HEK293 (cell line): Measurements from ENCODE around the gene ZNF529.

Experiments used
- GFI1B ChIP-seq: fragments of 450-650 bp; formaldehyde crosslinking; IDR thresholded peaks from 2 replicates; pipeline ENCODE4 v1.5.1; 2016; ENCODE audit warnings: missing biosample characterization, missing genetic modification characterization
- HOXD13 ChIP-seq: sonication (generic); formaldehyde crosslinking; IDR thresholded peaks from 2 replicates; pipeline ENCODE4 v1.8.0; 2022; ENCODE audit warnings: missing genetic modification reagents, borderline replicate concordance
- IKZF3 ChIP-seq: fragments of 450-650 bp; IDR thresholded peaks from 2 replicates; pipeline ENCODE4 v1.5.0; 2018; ENCODE audit warnings: missing biosample characterization, mild to moderate bottlenecking, missing genetic modification characterization, moderate library complexity
- KLF10 ChIP-seq: fragments of 450-650 bp; IDR thresholded peaks from 2 replicates; pipeline ENCODE4 v1.5.1; 2018; ENCODE audit warnings: missing biosample characterization, mild to moderate bottlenecking, missing genetic modification characterization
- OSR2 ChIP-seq: fragments of 450-650 bp; formaldehyde crosslinking; IDR thresholded peaks from 2 replicates; pipeline ENCODE4 v1.5.1; 2016; ENCODE audit warnings: missing biosample characterization, missing genetic modification characterization
- TSHZ1 ChIP-seq: fragments of 450-650 bp; formaldehyde crosslinking; IDR thresholded peaks from 2 replicates; pipeline ENCODE4 v1.5.1; 2016; ENCODE audit warnings: missing biosample characterization, missing genetic modification characterization, borderline replicate concordance
- WT1 ChIP-seq: fragments of 450-650 bp; formaldehyde crosslinking; IDR thresholded peaks from 2 replicates; pipeline ENCODE4 v1.5.1; 2016; ENCODE audit warnings: missing biosample characterization, missing genetic modification characterization
- ZBTB21 ChIP-seq: fragments of 450-650 bp; formaldehyde crosslinking; IDR thresholded peaks from 2 replicates; pipeline ENCODE4 v1.5.1; 2017; ENCODE audit warnings: missing biosample characterization, missing genetic modification characterization
- ZBTB48 ChIP-seq: fragments of 450-650 bp; formaldehyde crosslinking; IDR thresholded peaks from 2 replicates; pipeline ENCODE4 v1.5.1; 2016; ENCODE audit warnings: missing biosample characterization, missing genetic modification characterization
- ZBTB6 ChIP-seq: fragments of 450-650 bp; formaldehyde crosslinking; IDR thresholded peaks from 2 replicates; pipeline ENCODE4 v1.5.1; 2017; ENCODE audit warnings: missing biosample characterization, missing genetic modification characterization
- ZFHX2 ChIP-seq: fragments of 450-650 bp; formaldehyde crosslinking; conservative IDR thresholded peaks from 2 replicates; pipeline ENCODE4 v1.5.1; 2016; ENCODE audit warnings: missing biosample characterization, missing genetic modification characterization
- ZFP41 ChIP-seq: fragments of 450-650 bp; formaldehyde crosslinking; IDR thresholded peaks from 2 replicates; pipeline ENCODE4 v1.5.1; 2016; ENCODE audit warnings: missing biosample characterization, missing genetic modification characterization, borderline replicate concordance
- ZIC2 ChIP-seq: fragments of 450-650 bp; formaldehyde crosslinking; IDR thresholded peaks from 2 replicates; pipeline ENCODE4 v1.5.1; 2016; ENCODE audit warnings: missing biosample characterization, missing genetic modification characterization
- ZNF133 ChIP-seq: fragments of 450-650 bp; formaldehyde crosslinking; IDR thresholded peaks from 2 replicates; pipeline ENCODE4 v1.5.1; 2016; ENCODE audit warnings: missing biosample characterization, missing genetic modification characterization
- ZNF157 ChIP-seq: fragments of 450-650 bp; formaldehyde crosslinking; IDR thresholded peaks from 2 replicates; pipeline ENCODE4 v1.5.1; 2016; ENCODE audit warnings: missing biosample characterization, missing genetic modification characterization
- ZNF175 ChIP-seq: fragments of 450-650 bp; formaldehyde crosslinking; IDR thresholded peaks from 2 replicates; pipeline ENCODE4 v1.5.1; 2016; ENCODE audit warnings: missing biosample characterization, missing genetic modification characterization
- ZNF18 ChIP-seq: fragments of 450-650 bp; formaldehyde crosslinking; IDR thresholded peaks from 2 replicates; pipeline ENCODE4 v1.5.1; 2016; ENCODE audit warnings: missing biosample characterization, missing genetic modification characterization
- ZNF398 ChIP-seq: fragments of 450-650 bp; formaldehyde crosslinking; IDR thresholded peaks from 2 replicates; pipeline ENCODE4 v1.5.1; 2017; ENCODE audit warnings: missing biosample characterization, missing genetic modification characterization
- ZNF423 ChIP-seq: fragments of 450-650 bp; formaldehyde crosslinking; IDR thresholded peaks from 2 replicates; pipeline ENCODE4 v1.5.1; 2016; ENCODE audit warnings: missing biosample characterization, missing genetic modification characterization
- ZNF48 ChIP-seq: fragments of 450-650 bp; formaldehyde crosslinking; IDR thresholded peaks from 2 replicates; pipeline ENCODE4 v1.5.1; 2016; ENCODE audit warnings: missing biosample characterization, missing genetic modification characterization
- ZNF529 ChIP-seq: fragments of 450-650 bp; formaldehyde crosslinking; IDR thresholded peaks from 2 replicates; pipeline ENCODE4 v1.5.1; 2017; ENCODE audit warnings: missing genetic modification characterization, missing biosample characterization; ENCODE audit not compliant: insufficient replicate concordance
- ZNF530 ChIP-seq: fragments of 450-650 bp; formaldehyde crosslinking; IDR thresholded peaks from 2 replicates; pipeline ENCODE4 v1.5.1; 2016; ENCODE audit warnings: low read depth, missing biosample characterization, missing genetic modification characterization
- ZNF548 ChIP-seq: fragments of 450-650 bp; formaldehyde crosslinking; IDR thresholded peaks from 2 replicates; pipeline ENCODE4 v1.5.1; 2016; ENCODE audit warnings: missing biosample characterization, missing genetic modification characterization
- ZNF555 ChIP-seq: fragments of 450-650 bp; formaldehyde crosslinking; conservative IDR thresholded peaks from 2 replicates; pipeline ENCODE4 v1.5.1; 2017; ENCODE audit warnings: missing biosample characterization, mild to moderate bottlenecking, missing genetic modification characterization, inconsistent platforms
- ZNF558 ChIP-seq: fragments of 450-650 bp; formaldehyde crosslinking; IDR thresholded peaks from 2 replicates; pipeline ENCODE4 v1.5.1; 2016; ENCODE audit warnings: missing biosample characterization, missing genetic modification characterization
- ZNF560 ChIP-seq: fragments of 450-650 bp; formaldehyde crosslinking; IDR thresholded peaks from 2 replicates; pipeline ENCODE4 v1.5.1; 2017; ENCODE audit warnings: missing biosample characterization, missing genetic modification characterization, borderline replicate concordance
- ZNF561 ChIP-seq: fragments of 450-650 bp; IDR thresholded peaks from 2 replicates; pipeline ENCODE4 v1.5.1; 2018; ENCODE audit warnings: missing biosample characterization, missing genetic modification characterization, borderline replicate concordance
- ZNF600 ChIP-seq: fragments of 450-650 bp; formaldehyde crosslinking; IDR thresholded peaks from 2 replicates; pipeline ENCODE4 v1.5.1; 2016; ENCODE audit warnings: missing biosample characterization, missing genetic modification characterization
- ZNF639 ChIP-seq: fragments of 450-650 bp; formaldehyde crosslinking; IDR thresholded peaks from 2 replicates; pipeline ENCODE4 v1.5.1; 2016; ENCODE audit warnings: missing biosample characterization, missing genetic modification characterization
- ZNF701 ChIP-seq: fragments of 450-650 bp; formaldehyde crosslinking; IDR thresholded peaks from 2 replicates; pipeline ENCODE4 v1.5.1; 2016; ENCODE audit warnings: missing biosample characterization, missing genetic modification characterization
- ZNF747 ChIP-seq: fragments of 450-650 bp; formaldehyde crosslinking; IDR thresholded peaks from 2 replicates; pipeline ENCODE4 v1.5.1; 2016; ENCODE audit warnings: missing biosample characterization, missing genetic modification characterization
- ZNF791 ChIP-seq: fragments of 450-650 bp; formaldehyde crosslinking; IDR thresholded peaks from 2 replicates; pipeline ENCODE4 v1.5.1; 2016; ENCODE audit warnings: missing biosample characterization, missing genetic modification characterization
- ZXDB ChIP-seq: fragments of 450-650 bp; formaldehyde crosslinking; IDR thresholded peaks from 2 replicates; pipeline ENCODE4 v1.5.1; 2016; ENCODE audit warnings: missing biosample characterization, missing genetic modification characterization

ZNF529 gene

GRCh38 chr19:36604656-36605100 lies 31.6 kb upstream of the ZNF529 start (continued):
- TF ChIP-seq ZNF529 (no peak), ZNF133 (peak; percentile 59; the same call in 1 of the 2 replicates), ZBTB6 (tag by site-specific recombination) (no peak; the same call in 1 of the 2 replicates), TSHZ1 (peak; percentile 93; the same call in 1 of the 2 replicates), ZNF555 (tag by site-specific recombination) (no peak), ZNF157 (0 out of 2 replicates have a peak, but pooled peaks have one; percentile 49), ZIC2 (tag by site-specific recombination) (peak; percentile 100), ZNF701 (tag by site-specific recombination) (no peak; the same call in 1 of the 2 replicates), ZNF747 (no peak), HOXD13 (CRISPR knock-in tag) (no peak), ZFHX2 (tag by site-specific recombination) (peak; percentile 99), ZNF423 (tag by site-specific recombination) (peak; percentile 100), ZBTB48 (peak; percentile 84), ZNF558 (tag by site-specific recombination) (peak; percentile 88), ZFP41 (tag by site-specific recombination) (peak; percentile 83; the same call in 1 of the 2 replicates), ZNF18 (tag by site-specific recombination) (peak; percentile 99), IKZF3 (peak; percentile 58; the same call in 1 of the 2 replicates), ZNF639 (tag by site-specific recombination) (peak; percentile 99), ZNF561 (tag by site-specific recombination) (peak; percentile 52; the same call in 1 of the 2 replicates), ZXDB (peak; percentile 98), KLF10 (tag by site-specific recombination) (peak; percentile 95), GFI1B (peak; percentile 91), ZNF791 (tag by site-specific recombination) (no peak), ZNF560 (peak; percentile 10; the same call in 1 of the 2 replicates), ZNF530 (tag by site-specific recombination) (no peak), ZNF398 (tag by site-specific recombination) (peak; percentile 61), OSR2 (tag by site-specific recombination) (peak; percentile 48), ZNF175 (no peak), ZBTB21 (tag by site-specific recombination) (peak; percentile 95), WT1 (peak; percentile 87), ZNF548 (tag by site-specific recombination) (peak; percentile 53; the same call in 1 of the 2 replicates), ZNF48 (tag by site-specific recombination) (no peak), ZNF600 (tag by site-specific recombination) (peak; percentile 96)
